ENCODE results near the gene COL1A2.

The COL1A2 gene

DNA sequence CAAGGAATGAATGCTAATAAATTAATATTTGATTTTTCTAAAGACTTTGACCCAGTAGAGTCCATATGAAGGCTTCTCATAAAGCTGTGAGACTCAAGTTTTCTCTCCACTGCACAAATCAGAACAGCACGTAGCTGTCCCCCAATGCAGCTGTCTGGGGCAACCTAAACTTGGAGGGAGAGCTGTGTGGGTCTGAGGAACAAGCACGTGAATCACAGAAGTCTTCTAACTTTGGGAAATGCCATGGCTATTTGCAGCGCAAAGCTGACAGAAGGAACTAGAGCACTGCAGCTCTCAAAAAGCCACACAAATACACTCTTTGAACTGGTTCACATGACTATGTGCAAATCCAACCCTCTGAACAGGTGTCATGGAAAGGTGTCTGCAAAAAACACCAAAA, 47.9 kb downstream of the COL1A2 start:
- TF ChIP-seq ZFX (IDR thresholded peaks at IDR 0.05), result no peak
- TF ChIP-seq, protein P1, sequence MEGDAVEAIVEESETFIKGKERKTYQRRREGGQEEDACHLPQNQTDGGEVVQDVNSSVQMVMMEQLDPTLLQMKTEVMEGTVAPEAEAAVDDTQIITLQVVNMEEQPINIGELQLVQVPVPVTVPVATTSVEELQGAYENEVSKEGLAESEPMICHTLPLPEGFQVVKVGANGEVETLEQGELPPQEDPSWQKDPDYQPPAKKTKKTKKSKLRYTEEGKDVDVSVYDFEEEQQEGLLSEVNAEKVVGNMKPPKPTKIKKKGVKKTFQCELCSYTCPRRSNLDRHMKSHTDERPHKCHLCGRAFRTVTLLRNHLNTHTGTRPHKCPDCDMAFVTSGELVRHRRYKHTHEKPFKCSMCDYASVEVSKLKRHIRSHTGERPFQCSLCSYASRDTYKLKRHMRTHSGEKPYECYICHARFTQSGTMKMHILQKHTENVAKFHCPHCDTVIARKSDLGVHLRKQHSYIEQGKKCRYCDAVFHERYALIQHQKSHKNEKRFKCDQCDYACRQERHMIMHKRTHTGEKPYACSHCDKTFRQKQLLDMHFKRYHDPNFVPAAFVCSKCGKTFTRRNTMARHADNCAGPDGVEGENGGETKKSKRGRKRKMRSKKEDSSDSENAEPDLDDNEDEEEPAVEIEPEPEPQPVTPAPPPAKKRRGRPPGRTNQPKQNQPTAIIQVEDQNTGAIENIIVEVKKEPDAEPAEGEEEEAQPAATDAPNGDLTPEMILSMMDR (conservative IDR thresholded peaks at IDR 0.05), result no peak
- H3K27ac ChIP-seq, result no peak overlapping the region

DNA sequence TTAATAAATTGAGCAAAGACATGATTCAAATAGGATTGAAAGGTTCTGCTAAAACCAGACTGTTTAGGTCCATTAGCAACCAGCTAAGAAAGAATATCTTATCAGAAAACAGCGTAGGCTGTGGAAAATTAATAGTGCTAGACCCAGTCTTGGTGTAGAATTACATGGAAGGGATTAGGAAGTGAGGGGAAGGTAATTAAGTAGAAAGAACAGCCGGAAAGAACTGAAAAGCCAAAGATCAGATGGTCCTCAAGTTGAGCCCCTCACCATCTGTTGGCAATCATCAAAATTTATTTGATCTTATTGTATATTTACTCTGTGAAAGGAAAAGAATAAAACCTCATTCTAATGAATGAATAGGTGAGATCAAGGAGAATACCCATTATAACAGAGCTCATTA, 50.1 kb downstream of the COL1A2 start:
- H3K27ac ChIP-seq, result no peak overlapping the region
- no peak for TF ChIP-seq ZFX (IDR thresholded peaks at IDR 0.05)
- TF ChIP-seq, protein P1 (conservative IDR thresholded peaks at IDR 0.05), result no peak

DNA sequence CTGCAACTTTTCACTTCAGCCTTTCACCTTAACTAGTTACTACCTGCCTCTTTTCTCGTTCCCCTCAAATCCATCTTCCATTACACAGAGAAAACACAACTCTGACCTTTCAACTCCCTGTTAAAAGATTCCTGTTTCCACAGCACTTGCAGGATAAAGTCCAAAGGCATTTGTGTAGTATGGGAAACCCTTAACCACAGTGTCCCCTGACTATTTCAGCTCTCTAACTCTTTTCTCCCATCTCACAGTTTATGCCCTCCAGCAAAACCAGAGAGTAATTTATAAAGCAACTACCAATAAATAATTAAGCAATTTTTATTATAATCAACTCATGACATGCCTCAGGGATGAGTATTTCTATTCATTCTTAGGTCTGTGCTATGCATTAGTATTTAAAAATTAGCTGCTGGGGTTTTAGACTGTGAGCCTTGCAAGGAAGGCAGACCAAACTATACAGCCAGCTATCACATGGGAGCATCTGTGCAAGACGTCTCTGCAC, 51.0 kb downstream of the COL1A2 start:
- no peak overlapping the region for H3K27ac ChIP-seq
- TF ChIP-seq, protein P1 (conservative IDR thresholded peaks at IDR 0.05), result no peak
- no peak for TF ChIP-seq ZFX (IDR thresholded peaks at IDR 0.05)

DNA sequence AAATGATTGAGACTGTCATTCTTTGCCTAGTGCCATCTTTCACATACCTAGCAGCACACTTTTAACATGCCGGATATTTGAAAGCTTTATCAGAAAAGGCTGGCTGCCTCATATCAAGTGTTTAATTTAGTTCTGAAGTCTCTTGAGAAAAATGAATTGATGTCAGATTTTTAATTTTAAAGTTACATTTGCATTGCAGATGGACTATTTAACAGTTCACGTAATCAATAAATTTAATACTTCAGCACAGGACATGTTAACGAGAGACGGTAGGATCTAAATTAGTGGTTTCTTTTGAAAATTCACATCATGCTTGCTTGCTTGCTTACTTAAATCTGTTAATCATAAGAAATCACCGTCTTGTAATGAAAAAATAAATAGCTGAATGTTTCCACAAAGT, 51.6 kb downstream of the COL1A2 start:
- H3K27ac ChIP-seq, result no peak overlapping the region
- TF ChIP-seq, protein P1 (conservative IDR thresholded peaks at IDR 0.05), result no peak
- TF ChIP-seq ZFX (IDR thresholded peaks at IDR 0.05), result no peak

DNA sequence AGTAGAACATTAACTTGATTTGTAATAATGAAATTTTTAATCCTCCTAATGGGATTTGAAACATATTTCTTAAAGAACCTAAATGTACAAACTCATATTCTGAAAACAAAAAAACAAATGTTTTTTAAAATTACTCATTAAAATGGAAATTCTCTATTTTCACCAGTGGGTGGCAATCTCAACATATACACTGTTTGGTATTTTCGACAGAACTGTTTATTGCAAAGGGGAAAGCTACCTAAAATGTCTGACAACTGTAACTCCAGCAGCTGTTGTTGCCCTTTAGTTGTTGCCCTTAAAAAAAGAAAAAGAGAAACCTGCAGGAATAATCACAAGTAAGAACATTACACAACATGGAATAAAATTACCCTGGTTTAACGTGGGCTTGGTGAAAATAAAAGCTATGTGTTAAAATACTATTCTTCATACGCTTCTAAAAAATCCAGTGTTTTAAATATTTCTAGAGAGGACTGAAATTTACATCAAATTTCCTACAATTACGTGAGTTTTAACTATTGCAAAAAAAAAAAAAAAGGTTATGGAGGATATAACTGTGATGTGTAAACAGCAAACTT, 54.5 kb downstream of the COL1A2 start:
- TF ChIP-seq, protein P1 (conservative IDR thresholded peaks at IDR 0.05), result peak; percentile 91
- no peak for TF ChIP-seq ZFX (IDR thresholded peaks at IDR 0.05)
- no peak overlapping the region for H3K27ac ChIP-seq

DNA sequence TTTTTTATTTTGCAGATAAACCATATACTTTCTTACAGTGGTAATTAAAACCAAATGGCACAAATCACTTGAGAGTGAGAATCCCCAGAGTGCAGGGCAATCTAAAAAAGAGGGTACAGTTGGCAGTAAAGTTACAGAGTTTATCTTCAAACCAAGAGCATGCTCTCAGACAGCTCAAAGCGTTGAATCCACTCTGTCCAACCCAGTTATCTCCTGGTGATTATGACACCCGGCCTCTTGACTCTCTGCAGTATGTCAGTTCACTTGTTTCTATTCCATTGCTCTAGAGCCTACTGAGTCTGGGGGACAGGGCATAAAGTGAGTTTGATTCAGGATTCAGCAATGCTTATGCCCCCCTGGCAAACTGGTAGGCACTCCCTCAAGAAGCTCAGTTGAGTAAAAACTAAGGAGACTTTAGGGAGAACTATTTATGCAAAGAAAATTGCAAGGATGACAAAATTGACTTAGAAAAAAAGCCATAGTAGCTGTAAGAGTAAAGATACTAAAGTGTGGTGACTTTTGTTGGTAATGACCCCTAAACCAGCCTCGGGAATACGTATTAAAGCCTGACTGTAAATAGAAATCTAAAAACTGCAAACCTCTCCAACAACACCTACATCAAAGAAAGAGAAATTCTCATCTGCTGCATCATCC, 55.5 kb downstream of the COL1A2 start:
- TF ChIP-seq ZFX (IDR thresholded peaks at IDR 0.05), result no peak
- TF ChIP-seq, protein P1 (conservative IDR thresholded peaks at IDR 0.05), result no peak
- H3K27ac ChIP-seq, result no peak overlapping the region

DNA sequence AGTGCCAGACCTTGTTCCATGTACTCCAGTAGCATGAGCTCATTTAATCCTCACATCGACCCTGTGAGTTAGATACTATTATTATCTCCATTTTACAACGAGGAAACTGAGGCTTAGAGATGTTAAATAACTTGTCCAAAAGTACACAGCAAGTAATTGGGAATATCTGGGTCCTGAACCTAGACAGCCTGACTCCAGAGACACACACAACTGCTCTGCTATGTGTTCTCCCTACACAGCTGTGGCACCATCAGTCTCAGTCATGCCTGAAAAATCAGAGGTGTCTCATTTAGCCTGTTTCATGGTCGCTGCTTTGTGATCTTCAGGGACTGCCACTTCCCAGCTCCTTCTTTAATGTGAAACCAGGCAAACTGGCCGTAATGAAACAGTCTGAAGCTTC, 56.5 kb downstream of the COL1A2 start:
- no peak for TF ChIP-seq ZFX (IDR thresholded peaks at IDR 0.05)
- TF ChIP-seq, protein P1 (conservative IDR thresholded peaks at IDR 0.05), result no peak
- no peak overlapping the region for H3K27ac ChIP-seq
